GM21576 (cell line): ENCODE measurements around the gene S1PR3.

Experiments
- ATAC-seq: cut with Tn5 transposase; IDR thresholded peaks from one replicate; pipeline ENCODE4 v1.9.1; 2021; ENCODE audit warnings: mild to moderate bottlenecking, moderate library complexity; ENCODE audit not compliant: unreplicated experiment

Gene S1PR3

DNA sequence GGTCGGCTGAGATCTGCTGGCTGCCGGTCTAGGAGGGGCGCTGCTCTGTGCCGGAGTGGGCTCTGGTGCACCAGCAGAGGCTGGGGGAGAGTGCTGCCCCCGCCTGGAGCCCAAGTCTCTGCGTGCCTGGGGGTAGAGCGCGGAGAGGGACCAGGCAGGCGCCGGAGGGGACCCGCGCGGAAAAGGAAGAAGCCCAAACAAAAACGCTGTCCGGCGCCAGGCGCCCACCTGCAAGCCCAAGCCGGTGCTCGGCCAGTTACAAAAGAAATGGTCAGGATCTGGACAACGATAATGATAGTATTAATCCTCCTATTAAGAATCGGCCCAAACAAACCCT lies 571 bp upstream of the S1PR3 start:
- ATAC-seq, result no peak

DNA sequence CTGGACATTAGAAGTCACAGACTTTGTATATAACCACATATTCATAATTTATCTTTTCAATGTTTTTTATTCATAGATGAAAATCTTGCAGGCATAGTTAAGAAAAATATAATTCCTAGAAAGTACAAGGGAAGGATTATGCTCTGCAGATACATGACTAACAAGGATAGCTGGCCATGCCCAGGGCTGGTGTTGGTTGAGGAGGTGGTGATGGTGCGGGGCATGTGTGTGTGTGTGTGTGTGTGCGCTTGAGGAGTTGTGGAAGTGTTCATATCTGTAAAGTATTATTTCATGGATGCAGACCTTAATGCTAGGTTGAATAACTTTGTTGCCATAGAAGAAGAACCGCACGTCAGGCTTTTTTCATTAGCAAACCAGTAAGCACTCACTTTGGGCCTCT lies 1.3 kb downstream of the S1PR3 start:
- ATAC-seq, result no peak

DNA sequence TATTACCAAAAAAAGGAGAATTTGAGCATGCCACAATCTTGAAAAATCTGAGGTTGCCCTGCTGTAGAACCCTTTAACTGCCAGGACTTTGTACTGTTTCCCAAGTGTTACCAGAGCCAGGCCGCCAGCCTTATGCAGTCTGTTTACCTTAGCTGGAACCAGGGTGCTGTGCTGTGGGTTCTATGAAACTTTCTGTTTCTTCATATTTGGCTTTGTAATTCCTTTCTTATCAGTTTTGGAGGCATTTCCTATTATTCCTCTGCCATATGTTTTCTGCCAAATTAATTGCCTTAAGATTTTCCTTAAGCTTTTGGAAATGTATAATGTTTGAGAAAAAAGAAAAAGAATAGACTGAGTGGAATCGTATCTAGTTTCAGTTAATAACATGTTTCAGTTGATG lies 2.1 kb downstream of the S1PR3 start:
- ATAC-seq, result no peak

DNA sequence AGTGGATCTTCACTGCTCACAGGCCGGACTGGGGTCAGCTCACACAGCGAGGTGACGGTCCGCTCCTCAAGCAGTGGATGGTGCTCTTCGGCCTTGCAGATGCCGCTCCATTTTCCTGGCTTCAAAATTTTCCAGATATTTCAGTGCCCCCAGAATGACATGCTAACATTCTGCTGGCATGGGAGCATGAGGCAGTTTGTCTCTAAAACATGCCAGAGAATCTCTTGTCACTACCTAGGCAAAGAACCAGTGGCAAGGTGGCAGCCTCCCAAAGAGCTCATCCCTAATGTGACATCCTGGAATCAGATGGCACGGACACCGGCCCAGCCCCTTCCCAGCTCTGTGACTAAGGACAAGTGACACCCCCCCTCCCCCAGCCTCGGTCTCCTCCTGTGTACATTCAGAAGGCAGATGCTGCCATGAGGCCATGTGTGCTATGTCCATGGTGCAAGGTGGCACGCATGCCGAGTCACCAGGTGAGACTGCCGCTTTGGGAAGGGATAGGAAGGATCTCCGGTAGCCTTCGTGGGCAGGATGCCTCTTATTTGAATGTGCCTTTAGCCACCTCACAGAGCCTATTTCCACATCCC lies 2.7 kb downstream of the S1PR3 start:
- ATAC-seq, result no peak

DNA sequence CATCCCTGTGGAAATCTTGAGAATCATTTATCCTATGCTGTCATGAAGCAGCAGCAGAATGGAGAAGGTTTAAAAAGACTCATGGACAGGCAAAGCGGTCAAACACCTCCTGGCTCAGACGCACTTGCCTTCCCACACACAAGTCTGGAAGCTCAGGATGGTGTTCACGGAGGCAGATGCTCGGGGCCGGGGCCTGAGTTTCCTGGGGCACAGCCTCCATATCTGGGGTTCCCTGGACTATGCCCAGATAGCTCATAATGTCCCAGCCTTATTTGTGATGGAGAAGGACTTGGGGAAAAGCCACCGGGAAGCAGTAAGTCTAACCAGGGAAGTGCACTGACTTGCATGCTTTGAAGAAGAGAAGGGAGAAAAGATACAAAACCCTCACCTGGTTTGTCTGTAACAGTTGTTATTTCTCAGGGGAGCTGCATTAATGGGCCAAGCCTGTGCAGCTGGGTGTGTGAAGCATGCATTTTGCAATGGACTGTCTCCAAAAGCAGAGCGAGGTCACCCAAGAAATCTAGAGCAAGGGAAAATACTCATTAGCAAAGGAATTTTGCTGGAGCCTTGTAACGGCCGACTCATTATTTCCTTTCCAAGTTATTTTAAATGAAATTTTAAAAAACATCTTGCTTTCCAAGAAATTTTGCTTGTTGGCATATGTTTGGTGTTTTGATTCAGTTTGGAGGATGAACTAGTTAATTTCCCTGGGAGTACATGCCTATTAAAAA lies 3.4 kb downstream of the S1PR3 start:
- ATAC-seq, result no peak

DNA sequence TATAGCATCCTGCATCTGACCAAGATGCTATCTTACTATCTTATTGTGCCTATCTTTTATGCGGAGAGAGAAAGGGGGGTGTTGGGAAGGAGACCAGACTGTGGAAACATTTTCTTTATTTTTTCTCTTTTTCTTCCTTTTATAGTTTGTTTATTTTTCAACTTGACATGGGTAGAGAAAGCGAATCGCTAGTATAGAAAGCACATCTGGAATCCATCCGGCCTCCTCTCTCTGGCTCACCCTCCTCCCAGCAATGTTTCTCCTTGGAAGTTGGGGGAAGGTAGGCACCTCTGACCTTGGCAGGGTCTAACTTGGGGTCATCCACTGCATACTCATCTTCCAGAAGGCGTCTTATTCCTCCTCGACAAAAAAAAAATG lies 3.9 kb downstream of the S1PR3 start:
- no peak for ATAC-seq

DNA sequence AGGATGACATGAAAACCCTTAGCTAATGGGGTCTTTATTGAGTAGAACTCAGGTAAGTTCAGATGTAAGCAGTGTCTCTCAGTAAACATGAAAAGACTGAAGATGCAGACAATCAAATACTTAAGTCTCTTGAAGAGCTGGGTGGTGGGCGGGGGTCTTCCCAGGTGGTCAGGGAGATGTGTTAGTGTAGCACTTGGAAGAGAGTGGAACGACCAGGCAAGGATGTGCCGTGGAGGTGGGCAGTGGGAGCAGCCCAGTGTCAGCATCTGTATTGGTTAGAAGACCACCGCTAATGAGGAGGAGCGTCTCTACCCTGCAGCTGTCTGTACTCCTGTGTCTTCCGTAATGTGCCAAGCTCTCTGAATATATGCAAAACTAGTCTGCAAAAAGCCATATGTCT lies 4.4 kb downstream of the S1PR3 start:
- no peak for ATAC-seq

DNA sequence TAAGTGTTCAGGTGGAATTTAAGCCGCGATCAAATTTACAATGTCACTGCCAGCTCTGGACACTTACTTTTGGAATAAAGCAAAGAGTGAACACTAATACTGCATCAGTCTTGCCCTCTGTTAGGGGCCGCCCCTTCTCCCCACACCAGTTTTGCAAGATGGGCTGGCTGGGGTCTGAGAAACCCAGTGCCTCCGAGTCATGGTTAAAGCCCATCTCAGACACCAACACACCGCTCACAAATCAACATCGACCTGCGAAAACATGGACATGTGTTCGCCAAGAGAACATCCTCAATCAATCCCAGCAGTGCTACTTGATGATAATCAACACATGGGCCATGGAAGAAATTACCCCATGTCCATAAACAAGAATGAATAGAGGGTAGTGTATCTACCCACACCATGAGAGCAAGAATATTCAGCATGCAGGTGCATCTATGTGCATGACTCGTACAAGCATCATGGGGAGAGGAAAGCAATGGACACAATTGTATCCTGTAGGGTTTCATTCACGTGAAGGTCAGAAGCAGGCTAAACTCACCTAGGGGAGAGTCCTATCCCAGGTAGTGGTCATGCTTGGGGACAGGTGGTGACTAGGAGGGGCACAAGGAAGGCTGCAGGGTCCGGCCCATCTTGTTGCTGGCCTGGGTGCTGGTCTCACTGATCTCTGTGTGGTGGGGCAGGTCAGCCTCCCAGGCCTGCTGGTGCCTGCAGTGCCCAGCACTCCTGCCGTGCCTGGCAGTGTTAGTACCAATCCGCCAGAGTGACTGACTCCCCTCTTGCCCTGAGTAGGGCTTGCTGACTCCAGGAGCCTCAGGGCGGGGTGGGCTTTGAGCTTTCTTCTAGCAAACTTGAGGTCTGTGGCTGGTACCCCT lies 5.0 kb downstream of the S1PR3 start:
- ATAC-seq, result no peak

DNA sequence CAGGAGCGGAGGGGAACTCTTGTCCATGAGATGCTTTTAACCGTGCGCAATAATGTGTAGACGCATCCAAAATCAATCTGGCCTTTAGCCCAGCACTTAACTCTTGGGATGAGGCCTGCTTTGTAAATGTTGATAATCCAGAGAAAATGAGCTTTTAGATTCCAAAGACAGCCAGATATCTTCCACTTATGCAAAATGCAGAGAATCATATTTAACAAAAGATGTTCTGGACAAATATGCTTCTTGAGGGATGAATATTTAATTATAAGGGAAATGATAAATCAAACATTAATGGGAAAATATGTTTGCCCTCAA lies 5.6 kb downstream of the S1PR3 start:
- ATAC-seq, result no peak

DNA sequence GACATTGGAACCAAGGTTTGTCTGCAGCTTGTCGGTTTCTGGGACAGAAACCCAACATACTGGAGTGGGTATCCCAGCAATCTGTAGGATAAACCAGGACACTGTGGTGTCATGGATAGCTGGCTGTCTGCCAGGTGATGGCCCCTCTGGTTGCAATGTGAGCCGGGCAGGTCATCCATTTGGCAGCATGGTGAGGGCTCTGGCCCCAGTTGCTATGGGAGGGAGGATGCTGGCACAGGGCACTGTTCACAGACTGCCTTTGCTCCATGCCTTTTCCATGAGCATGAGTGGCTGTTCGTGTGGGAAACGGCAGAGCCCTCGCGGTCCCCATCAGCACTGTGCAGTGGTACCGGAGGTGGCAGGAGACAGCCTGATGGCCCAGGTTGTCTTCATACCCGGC lies 6.4 kb downstream of the S1PR3 start:
- no peak for ATAC-seq

DNA sequence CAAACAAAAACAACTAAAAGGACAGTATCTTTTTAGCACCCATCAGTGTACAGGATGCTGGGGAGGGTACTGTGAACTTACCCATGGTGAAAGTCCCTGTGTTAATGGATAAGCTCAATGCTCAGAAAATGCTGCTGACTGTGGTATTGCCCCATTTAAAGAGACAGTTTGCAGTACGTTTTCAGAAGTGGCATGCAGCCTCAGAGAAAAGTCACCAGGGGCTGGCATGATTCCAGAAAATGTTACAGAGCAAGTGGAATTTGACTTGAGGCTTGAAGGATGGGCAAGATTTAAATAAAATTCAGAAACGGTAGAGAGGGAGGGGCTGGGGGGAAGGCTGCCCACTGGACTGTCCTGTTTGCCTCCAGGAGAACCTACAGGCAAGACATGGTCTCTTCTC lies 7.2 kb downstream of the S1PR3 start:
- ATAC-seq, result no peak

DNA sequence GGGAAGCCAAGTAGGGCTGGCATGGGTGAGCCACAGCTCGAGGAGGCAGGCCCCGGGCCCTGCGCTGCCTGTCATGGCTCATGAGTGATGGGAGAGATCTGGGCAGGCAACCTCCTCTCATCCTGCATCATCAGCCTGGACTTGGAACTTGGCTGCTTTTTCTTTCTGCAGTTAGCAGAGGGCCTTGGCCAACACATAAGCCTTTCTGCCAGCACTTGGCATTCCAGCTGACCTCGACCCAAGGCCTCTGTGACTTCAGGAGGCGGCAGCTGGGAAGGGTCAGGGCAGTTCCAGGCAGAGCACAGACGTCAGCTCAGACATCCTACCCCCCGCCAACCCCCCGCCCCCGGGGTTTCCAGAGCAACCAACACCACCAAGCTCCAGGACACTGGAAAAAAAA lies 7.6 kb downstream of the S1PR3 start:
- no peak for ATAC-seq

DNA sequence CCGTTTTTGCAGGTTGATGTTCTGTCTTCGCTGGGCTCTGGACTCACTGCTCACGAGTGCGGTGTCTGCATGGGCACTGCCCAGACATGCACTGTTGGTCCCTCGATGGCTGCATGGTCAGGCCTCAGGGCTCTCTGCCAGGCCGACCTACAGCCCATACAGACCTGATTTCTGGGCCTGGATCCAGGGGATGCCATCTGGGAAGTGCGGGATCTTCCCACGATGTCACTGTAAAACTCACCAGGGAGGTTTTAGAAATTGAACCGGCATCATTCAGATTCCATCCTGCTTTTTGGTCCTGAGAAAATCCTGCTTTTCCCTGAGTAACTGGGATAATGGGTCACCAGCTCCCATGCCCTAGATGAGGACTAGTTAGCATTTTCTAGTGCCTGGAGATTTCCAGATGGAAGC lies 9.1 kb downstream of the S1PR3 start:
- ATAC-seq, result no peak

DNA sequence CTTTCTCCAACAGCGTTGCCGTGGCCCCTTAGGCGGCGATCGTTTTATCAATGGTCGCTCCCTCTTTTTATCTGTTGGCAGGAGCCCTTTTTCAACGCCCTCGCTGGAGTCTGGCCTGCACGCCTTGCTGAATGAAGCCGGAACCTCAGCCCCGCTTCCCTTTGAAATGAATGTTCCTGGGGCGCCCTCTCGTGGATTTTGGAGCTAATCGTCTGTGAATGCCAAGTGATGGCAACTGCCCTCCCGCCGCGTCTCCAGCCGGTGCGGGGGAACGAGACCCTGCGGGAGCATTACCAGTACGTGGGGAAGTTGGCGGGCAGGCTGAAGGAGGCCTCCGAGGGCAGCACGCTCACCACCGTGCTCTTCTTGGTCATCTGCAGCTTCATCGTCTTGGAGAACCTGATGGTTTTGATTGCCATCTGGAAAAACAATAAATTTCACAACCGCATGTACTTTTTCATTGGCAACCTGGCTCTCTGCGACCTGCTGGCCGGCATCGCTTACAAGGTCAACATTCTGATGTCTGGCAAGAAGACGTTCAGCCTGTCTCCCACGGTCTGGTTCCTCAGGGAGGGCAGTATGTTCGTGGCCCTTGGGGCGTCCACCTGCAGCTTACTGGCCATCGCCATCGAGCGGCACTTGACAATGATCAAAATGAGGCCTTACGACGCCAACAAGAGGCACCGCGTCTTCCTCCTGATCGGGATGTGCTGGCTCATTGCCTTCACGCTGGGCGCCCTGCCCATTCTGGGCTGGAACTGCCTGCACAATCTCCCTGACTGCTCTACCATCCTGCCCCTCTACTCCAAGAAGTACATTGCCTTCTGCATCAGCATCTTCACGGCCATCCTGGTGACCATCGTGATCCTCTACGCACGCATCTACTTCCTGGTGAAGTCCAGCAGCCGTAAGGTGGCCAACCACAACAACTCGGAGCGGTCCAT lies 10.0 kb downstream of the S1PR3 start:
- no peak for ATAC-seq

DNA sequence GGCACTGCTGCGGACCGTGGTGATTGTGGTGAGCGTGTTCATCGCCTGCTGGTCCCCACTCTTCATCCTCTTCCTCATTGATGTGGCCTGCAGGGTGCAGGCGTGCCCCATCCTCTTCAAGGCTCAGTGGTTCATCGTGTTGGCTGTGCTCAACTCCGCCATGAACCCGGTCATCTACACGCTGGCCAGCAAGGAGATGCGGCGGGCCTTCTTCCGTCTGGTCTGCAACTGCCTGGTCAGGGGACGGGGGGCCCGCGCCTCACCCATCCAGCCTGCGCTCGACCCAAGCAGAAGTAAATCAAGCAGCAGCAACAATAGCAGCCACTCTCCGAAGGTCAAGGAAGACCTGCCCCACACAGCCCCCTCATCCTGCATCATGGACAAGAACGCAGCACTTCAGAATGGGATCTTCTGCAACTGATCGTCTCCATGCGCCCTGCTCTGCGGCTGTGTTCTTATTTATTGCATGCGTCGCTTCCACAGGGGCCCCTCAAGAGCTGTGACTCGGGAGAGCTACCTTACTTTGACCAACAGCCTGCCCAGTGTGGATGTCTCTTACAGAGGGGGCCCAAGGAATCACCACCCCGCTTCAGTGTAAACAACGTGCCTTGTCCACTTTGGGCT lies 10.8 kb downstream of the S1PR3 start:
- no peak for ATAC-seq

DNA sequence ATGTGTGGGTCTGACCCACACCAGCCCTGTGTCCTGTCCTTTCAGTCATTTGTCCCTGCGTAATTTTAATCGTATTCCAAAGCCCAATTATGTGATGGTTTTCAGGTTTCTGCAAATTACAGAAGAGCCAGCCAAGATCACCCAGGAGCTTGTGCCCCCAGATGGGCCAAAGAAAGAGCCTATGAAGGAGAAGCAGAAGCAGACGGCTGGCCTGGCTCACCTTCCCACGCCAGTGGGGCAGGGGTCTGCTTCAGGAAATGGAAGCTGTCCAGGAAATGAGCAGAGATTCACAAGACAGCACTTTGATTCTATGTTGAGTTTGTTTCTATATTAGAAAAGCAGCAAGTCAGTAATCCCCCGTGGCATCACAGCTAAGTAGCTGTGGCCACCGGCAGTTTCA lies 11.7 kb downstream of the S1PR3 start:
- no peak for ATAC-seq

DNA sequence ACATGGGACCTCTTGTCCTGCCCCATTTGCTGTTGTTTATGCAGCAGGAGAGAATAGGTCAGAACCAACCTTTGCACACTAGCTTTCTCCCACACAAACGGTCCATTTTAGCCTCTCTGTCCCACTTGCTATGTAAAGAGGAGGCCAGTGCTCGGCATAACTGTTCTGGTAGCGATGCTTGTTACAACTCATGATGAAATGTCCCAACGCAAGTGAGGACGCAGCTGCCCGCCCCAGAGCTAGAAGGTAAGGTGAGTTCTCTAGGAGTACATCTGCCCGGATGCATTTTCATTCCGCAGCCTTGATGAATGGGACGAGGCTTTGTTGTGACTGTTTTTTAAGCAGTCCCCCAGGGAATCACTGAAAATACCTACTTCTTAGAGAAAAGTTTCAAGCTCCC lies 14.1 kb downstream of the S1PR3 start:
- ATAC-seq, result no peak

DNA sequence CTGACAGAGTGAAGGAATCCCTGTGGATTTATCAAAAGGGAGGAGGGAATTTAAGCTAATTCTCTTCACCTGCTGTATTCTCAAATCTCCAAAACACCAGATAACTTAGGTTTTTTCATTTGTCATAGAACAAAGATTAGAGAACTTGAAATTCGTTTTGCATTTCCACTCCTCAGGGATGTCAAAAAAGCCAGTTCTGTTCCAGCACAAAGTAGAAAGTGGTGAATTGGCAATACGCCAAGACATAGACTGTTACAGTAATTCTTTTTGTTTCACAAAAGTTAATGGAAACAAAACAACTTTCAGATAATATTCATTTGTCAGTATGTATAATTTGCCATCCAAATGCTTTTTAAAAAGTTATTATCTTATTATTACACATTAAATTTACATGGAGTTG lies 15.0 kb downstream of the S1PR3 start:
- ATAC-seq, result no peak

DNA sequence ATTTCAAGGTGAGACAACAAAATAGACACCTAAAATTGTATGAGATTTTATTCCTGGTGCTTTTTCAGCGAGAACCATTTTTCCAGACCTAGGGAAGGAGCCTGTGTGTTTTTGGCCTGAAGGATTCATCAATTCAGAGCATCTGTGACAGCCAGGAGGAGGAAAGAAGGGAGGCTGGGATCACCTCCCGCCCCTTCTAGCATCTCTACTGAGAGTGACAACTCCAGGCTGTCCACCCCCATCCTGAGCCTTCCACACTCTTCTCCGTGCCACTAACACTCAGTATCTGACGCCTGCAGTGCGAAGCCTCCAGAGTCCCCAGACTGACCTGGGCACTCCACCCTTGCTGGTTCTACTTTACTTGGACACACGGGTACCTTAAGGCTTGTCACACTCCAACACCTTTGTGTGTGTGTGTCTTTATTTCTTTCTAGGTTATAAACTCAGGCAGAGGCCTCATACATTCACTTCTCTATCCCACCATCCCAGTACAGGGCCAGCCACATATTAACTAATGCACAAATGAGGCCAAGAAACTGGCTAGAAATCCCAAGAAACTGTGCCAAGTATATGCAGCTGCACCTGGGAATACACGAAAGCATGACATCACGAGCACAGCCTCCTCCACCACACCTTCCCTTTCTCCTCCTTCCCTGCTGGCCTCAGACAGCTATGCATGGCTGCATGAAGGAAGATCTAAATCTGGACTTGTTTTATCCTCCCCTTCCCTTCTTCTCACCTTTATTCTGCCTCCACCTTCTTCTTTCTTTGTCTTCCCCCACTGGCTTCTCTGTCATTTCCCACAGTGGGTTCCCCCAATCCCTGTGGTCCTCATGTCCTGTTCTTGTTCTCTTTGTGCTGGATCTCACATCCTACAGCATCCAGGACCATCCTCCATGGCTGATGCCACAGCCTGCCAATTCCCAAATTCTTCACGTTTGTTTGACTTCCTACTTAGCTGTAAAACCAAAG lies 16.0 kb downstream of the S1PR3 start:
- ATAC-seq, result no peak
